Loucy (cell line): ENCODE measurements around the gene HEXD.

Experiments
- H2AFZ ChIP-seq: fragments of 200-600 bp; sonication (generic); 2 replicates; pipeline ENCODE4 v1.6.0; 2016; ENCODE audit warnings: antibody characterized with exemption, mild to moderate bottlenecking, low read length, moderate library complexity
- H3F3A ChIP-seq: fragments of 200-600 bp; 2 replicates; pipeline ENCODE4 v1.6.0; 2016; ENCODE audit warnings: antibody characterized with exemption, low read depth, mild to moderate bottlenecking
- H3K27me3 ChIP-seq: fragments of 200-600 bp; sonication (generic); 2 replicates; pipeline ENCODE4 v1.6.1; 2014; ENCODE audit warnings: low read length, mild to moderate bottlenecking; ENCODE audit not compliant: insufficient read depth, poor library complexity, severe bottlenecking
- H3K36me3 ChIP-seq: fragments of 200-600 bp; sonication (generic); 2 replicates; pipeline ENCODE4 v1.6.1; 2016; ENCODE audit warnings: low read length; ENCODE audit not compliant: insufficient read depth
- H3K4me1 ChIP-seq: fragments of 200-600 bp; sonication (generic); 2 replicates; pipeline ENCODE4 v1.5.1; 2014; ENCODE audit warnings: low read length, mild to moderate bottlenecking; ENCODE audit not compliant: insufficient read depth, poor library complexity, severe bottlenecking
- H3K4me2 ChIP-seq: fragments of 200-600 bp; sonication (generic); 2 replicates; pipeline ENCODE4 v1.6.0; 2014; ENCODE audit warnings: antibody characterized with exemption, low read length, low read depth, mild to moderate bottlenecking; ENCODE audit not compliant: poor library complexity, severe bottlenecking
- H3K4me3 ChIP-seq: fragments of 200-600 bp; sonication (generic); 2 replicates; pipeline ENCODE4 v1.5.1; 2014; ENCODE audit warnings: low read length, mild to moderate bottlenecking, mixed read lengths; ENCODE audit not compliant: poor library complexity, severe bottlenecking
- H3K79me2 ChIP-seq: fragments of 200-600 bp; sonication (generic); 2 replicates; pipeline ENCODE4 v1.6.1; 2014; ENCODE audit warnings: low read length; ENCODE audit not compliant: insufficient read depth
- H3K9ac ChIP-seq: fragments of 200-600 bp; sonication (generic); 2 replicates; pipeline ENCODE4 v1.6.0; 2014; ENCODE audit warnings: mild to moderate bottlenecking, low read depth, low read length, moderate library complexity; ENCODE audit not compliant: poor library complexity, severe bottlenecking
- H3K9me2 ChIP-seq: fragments of 200-600 bp; sonication (generic); replicated peaks from 2 replicates; pipeline ENCODE4 v1.6.1; 2016; ENCODE audit warnings: low read depth, low read length, mixed read lengths
- H3K9me3 ChIP-seq: fragments of 200-600 bp; sonication (generic); 2 replicates; pipeline ENCODE4 v1.6.1; 2014; ENCODE audit warnings: mild to moderate bottlenecking, antibody characterized with exemption, low read length, low read depth; ENCODE audit not compliant: insufficient read depth
- H4K20me1 ChIP-seq: fragments of 200-600 bp; sonication (generic); 2 replicates; pipeline ENCODE4 v1.6.0; 2014; ENCODE audit warnings: antibody characterized with exemption, low read length, mild to moderate bottlenecking; ENCODE audit not compliant: insufficient read depth, poor library complexity, severe bottlenecking
- EZH2phosphoT487 ChIP-seq: fragments of 200-600 bp; IDR thresholded peaks from 2 replicates; pipeline ENCODE4 v1.6.1; 2018; ENCODE audit warnings: antibody characterized with exemption, mild to moderate bottlenecking, moderate library complexity, borderline replicate concordance
- TF ChIP-seq, protein P1 (sequence below): fragments of 200-600 bp; sonication (generic); conservative IDR thresholded peaks from 2 replicates; pipeline ENCODE4 v1.5.1; 2014; ENCODE audit warnings: mild to moderate bottlenecking, antibody characterized with exemption, low read length

The HEXD gene

DNA sequence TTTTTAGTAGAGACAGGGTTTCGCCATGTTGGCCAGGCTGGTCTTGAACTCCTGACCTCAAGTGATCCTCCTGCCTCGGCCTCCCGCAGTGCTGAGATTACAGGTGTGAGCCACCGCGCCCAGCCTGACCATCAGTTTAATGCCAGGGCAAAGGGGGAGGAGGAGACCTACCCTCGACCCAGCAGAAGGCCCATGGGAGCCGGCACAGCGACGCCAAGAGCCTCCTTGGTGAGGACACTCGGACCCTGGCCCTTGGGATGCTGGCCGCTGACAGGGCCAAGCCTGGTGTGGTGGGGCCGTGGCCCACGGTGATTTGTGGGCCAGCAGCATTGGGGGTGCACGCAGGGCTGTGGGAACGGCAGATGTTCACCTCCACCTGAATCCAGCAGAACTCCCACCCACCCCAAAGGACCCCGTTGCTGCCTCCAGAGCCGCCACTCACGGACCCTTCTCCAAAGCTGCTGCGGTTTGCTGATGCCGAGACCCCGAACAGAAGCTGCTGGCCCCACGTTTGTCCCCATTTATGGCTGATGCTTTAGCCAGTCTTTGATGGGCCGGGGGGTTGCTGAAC is 26.6 kb upstream of the HEXD start:
- H3K79me2 ChIP-seq = no peaks in the 10 kb centered on the region
- H4K20me1 ChIP-seq = no peaks in the 10 kb centered on the region
- no peaks in the 10 kb centered on the region for H3F3A ChIP-seq
- TF ChIP-seq EZH2phosphoT487 = no peak
- TF ChIP-seq, protein P1, sequence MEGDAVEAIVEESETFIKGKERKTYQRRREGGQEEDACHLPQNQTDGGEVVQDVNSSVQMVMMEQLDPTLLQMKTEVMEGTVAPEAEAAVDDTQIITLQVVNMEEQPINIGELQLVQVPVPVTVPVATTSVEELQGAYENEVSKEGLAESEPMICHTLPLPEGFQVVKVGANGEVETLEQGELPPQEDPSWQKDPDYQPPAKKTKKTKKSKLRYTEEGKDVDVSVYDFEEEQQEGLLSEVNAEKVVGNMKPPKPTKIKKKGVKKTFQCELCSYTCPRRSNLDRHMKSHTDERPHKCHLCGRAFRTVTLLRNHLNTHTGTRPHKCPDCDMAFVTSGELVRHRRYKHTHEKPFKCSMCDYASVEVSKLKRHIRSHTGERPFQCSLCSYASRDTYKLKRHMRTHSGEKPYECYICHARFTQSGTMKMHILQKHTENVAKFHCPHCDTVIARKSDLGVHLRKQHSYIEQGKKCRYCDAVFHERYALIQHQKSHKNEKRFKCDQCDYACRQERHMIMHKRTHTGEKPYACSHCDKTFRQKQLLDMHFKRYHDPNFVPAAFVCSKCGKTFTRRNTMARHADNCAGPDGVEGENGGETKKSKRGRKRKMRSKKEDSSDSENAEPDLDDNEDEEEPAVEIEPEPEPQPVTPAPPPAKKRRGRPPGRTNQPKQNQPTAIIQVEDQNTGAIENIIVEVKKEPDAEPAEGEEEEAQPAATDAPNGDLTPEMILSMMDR = no peak
- no peaks in the 10 kb centered on the region for H3K9me2 ChIP-seq
- no peaks in the 10 kb centered on the region for H3K27me3 ChIP-seq
- no peak overlapping the region for H2AFZ ChIP-seq
- no peaks in the 10 kb centered on the region for H3K4me1 ChIP-seq
- H3K9me3 ChIP-seq = no peaks in the 10 kb centered on the region
- H3K36me3 ChIP-seq = peaks cover 5% of the 10 kb centered on the region; the same call in 1 of the 2 replicates
- no peak overlapping the region for H3K9ac ChIP-seq
- no peak overlapping the region for H3K4me2 ChIP-seq
- H3K4me3 ChIP-seq = no peak overlapping the region

DNA sequence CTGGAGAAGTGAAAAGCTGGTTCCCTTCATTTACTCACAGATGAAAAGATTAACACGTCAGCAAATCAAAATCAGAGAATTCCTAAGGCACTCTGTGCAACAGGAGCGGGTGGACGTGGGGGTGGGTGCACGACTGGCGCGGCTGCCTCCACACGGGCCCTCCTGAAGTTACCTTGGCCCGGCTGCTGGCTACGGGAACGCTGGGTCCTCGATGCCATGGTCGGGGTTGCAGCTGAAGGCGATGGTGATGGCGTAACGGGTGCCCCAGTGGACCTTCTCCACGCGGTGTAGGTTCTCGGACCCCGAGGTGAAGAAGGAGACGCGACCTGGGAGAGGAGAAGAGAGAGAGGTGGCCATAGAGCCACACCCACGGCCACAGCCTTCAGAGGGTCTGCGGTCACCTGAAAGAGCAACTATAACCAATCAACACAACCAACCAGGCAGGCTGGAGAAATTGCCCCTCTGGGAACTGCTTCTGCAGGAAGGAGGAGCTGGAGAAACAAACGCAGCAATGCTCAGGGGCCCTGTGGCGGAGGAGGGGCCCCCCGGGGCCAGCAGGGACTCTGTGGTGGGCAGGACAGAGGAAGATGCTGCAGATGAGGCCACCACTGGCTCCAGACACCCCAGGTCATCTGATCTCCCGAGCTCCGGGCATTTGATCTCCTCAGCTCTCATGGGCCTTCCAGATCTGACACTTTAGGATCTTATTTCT is 25.8 kb upstream of the HEXD start:
- H3K4me3 ChIP-seq = no peak overlapping the region
- no peaks in the 10 kb centered on the region for H4K20me1 ChIP-seq
- H3F3A ChIP-seq = no peaks in the 10 kb centered on the region
- H3K9me3 ChIP-seq = no peaks in the 10 kb centered on the region
- no peak overlapping the region for H3K4me2 ChIP-seq
- no peak overlapping the region for H3K9ac ChIP-seq
- no peaks in the 10 kb centered on the region for H3K9me2 ChIP-seq
- H3K36me3 ChIP-seq = peaks cover 5% of the 10 kb centered on the region; the same call in 1 of the 2 replicates
- H3K27me3 ChIP-seq = no peaks in the 10 kb centered on the region
- no peak overlapping the region for H2AFZ ChIP-seq
- H3K4me1 ChIP-seq = no peaks in the 10 kb centered on the region
- no peaks in the 10 kb centered on the region for H3K79me2 ChIP-seq
- TF ChIP-seq EZH2phosphoT487 = no peak
- TF ChIP-seq, protein P1 = no peak

DNA sequence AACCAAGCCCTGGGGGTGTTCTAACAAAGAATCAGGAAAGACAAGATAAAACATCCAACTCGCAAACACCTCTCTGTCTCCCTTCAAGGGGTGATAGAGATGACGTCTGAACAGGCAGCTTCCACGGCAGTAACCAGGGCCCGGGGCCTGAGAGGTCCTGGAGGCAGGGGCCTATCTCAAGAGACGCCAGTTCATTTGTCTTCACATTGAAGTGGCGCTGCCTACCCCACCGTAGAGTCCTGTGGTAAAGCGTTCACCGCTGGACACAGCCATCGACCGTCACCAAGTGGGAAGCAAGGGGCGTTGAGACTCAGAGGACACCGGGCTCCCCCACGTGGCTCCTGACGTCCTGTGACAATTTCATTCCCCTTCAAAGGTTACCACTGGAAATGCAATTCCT is 25.2 kb upstream of the HEXD start:
- no peaks in the 10 kb centered on the region for H3K9me3 ChIP-seq
- H3K27me3 ChIP-seq = no peaks in the 10 kb centered on the region
- no peaks in the 10 kb centered on the region for H3K79me2 ChIP-seq
- no peaks in the 10 kb centered on the region for H3F3A ChIP-seq
- H3K9ac ChIP-seq = no peak overlapping the region
- no peak for TF ChIP-seq EZH2phosphoT487
- TF ChIP-seq, protein P1 = no peak
- no peaks in the 10 kb centered on the region for H3K4me1 ChIP-seq
- peaks cover 5% of the 10 kb centered on the region; the same call in 1 of the 2 replicates for H3K36me3 ChIP-seq
- no peak overlapping the region for H3K4me3 ChIP-seq
- no peak overlapping the region for H3K4me2 ChIP-seq
- H2AFZ ChIP-seq = no peak overlapping the region
- no peaks in the 10 kb centered on the region for H4K20me1 ChIP-seq
- H3K9me2 ChIP-seq = no peaks in the 10 kb centered on the region
